ELF-1 (cell line): ENCODE data around the gene MSH3.
"Not testable (repeated sequence)": the region's sequence is repeated elsewhere in the genome, so short reads cannot be mapped to it uniquely, and the experiment has no call there.

ENCODE experiments used
- DNase-seq: peaks from one replicate; pipeline ENCODE4 v3.0.0-alpha.2; 2016; ENCODE audit warnings: low read depth, low spot score

The MSH3 gene

GRCh38 chr5:80656425-80656824 is 2.0 kb downstream of the MSH3 start:
- peak; percentile 22 for DNase-seq

- DNase-seq = no peak
These were observed 4.7 kb downstream of the MSH3 start for GRCh38 chr5:80659106-80659505.

GRCh38 chr5:80660661-80661060 is 6.2 kb downstream of the MSH3 start:
- DNase-seq = not testable (repeated sequence)

- no peak for DNase-seq
These were observed 7.7 kb downstream of the MSH3 start for GRCh38 chr5:80662108-80662507.

GRCh38 chr5:80665057-80665456 is 10.6 kb downstream of the MSH3 start:
- no peak for DNase-seq

GRCh38 chr5:80667384-80667783 is 12.9 kb downstream of the MSH3 start:
- no peak for DNase-seq

GRCh38 chr5:80668016-80668969 is 13.8 kb downstream of the MSH3 start:
- DNase-seq = peak; percentile 35

- DNase-seq = peak; percentile 45
These were observed 17.8 kb downstream of the MSH3 start for GRCh38 chr5:80672140-80672736.

DNA sequence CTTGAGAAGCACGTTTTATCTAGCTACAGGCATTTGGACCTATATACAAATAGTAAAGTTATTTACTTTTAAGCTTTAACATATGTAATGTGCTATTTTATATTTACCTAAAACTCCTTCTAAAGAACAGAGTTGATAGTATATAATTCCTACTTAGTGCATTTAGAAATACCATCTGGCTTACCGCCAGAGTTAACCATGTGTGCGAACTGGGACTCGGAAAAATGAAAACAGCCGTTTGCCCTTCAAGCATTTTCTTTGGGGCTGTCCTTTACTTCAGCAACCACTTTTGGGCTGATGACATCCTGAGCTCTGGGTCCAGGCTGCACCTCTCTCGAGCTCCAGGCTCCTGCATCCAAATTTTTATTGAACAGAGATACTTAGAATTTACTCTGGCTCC is 22.3 kb downstream of the MSH3 start:
- no peak for DNase-seq

- no peak for DNase-seq
These were observed 32.3 kb downstream of the MSH3 start for GRCh38 chr5:80686757-80687156.

DNA sequence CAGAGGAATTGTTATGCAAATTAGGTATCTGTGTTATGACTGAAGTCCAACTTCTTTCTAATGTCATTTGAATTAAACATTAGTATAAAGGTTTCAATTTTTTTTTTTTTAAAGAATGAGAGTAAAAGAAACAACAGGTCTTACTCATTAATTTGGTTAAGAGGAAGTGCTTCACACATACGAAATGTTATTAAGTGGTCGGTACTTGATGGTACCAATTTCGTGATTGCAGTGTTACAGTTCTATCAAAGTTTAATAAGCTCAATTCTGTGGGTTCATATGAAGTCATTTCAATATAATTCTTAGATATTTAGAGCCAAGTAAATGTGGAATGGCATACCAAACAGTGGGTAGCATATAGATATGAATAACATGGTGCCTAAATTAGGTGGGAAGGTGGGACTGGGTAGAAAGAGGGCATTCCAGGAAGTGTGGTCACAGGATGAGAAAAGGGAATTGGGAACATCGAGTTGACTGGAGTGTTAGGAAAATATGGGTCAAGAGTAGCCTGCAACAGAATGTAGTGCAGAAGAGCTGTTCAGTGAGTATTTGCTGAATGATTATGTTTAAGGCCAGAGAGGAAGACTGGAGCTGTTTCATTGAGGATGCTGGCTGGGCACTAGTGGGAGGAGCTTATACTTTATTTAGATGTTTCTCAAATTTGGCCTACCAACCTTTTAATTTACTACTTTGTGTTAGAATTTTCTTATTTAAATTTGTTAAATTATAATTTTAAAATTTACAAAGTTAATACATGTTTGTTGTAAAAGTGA is 34.4 kb downstream of the MSH3 start:
- no peak for DNase-seq

DNA sequence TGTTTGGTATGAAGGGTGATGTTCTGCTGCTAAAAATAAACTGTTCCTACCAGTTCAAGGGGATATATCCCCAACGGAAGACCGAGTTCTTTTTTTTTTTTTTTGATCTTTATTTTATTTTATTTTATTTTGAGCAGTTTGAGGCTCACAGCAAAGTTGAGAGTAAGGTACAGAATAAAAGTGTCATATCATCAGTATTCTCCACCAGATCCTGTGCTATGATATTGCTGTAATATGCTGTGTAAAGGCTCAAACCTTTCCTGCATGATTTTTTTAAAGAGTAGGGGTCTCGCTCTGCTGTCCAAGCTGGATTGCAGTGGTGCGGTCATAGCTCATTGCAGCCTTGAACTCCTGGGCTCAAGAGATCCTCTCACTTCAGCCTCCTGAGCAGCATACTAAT is 35.2 kb downstream of the MSH3 start:
- DNase-seq = no peak

- no peak for DNase-seq
These were observed 41.2 kb downstream of the MSH3 start for GRCh38 chr5:80695666-80696065.

DNA sequence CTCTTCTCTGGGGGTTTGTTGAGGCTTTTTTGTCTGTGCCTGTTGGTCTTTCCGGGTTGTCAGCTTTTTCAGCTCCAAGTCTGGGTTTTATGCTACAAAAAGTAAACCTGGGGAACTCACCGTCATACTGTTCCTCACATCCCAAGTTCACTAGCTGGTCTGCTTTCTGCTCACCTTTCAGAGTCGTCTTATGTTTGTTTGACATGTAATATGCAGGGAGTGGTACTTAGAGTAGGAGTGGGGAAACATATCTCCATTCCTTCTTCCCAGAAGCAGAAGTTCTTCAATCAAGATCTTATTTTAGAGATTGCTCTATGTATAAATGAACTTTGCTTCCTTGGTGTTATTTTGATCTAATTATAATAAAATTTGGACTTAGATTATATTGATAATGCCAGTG is 42.0 kb downstream of the MSH3 start:
- no peak for DNase-seq

GRCh38 chr5:80697100-80697499 is 42.6 kb downstream of the MSH3 start:
- no peak for DNase-seq

DNA sequence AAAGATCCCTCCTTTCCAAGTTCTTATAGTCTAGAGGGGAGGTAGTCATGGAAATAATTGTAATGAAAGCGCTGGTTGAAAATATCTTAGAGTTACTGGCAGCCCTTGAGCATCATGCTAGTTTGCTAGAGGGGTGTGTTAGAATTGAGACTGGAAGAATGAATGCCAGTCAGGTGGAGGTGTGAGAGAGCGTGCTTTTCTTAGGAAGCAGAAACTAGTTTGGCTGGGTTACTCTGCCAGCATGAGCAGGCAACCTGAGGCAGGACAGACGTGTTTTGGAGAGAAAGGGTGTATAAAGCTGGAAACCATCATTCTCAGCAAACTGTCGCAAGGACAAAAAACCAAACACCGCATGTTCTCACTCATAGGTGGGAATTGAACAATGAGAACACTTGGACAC is 43.9 kb downstream of the MSH3 start:
- no peak for DNase-seq

GRCh38 chr5:80701597-80701996 is 47.1 kb downstream of the MSH3 start:
- DNase-seq = peak; percentile 11

GRCh38 chr5:80703291-80703690 is 48.8 kb downstream of the MSH3 start:
- no peak for DNase-seq

- no peak for DNase-seq
These were observed 49.3 kb downstream of the MSH3 start for GRCh38 chr5:80703747-80704146.

DNA sequence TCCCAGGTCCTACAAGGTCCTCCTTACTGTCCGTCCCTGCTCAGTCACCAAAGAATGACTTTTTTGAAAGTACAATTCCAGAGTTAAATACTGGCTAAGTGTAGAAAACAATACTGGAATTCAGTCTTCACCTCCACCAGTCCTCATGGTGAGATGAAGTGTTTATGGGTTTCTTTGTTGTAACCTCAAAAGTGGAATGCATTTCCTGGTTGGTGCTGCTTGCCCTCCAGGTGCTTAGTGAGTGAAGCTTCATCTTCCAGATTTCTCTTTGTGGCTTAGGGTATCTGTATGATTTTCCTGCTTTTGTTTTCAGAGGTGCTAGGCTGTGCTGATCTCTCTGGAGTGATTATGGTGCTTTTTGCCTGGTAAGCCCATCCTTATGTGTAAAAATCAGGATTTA is 49.8 kb downstream of the MSH3 start:
- peak; percentile 23 for DNase-seq

DNA sequence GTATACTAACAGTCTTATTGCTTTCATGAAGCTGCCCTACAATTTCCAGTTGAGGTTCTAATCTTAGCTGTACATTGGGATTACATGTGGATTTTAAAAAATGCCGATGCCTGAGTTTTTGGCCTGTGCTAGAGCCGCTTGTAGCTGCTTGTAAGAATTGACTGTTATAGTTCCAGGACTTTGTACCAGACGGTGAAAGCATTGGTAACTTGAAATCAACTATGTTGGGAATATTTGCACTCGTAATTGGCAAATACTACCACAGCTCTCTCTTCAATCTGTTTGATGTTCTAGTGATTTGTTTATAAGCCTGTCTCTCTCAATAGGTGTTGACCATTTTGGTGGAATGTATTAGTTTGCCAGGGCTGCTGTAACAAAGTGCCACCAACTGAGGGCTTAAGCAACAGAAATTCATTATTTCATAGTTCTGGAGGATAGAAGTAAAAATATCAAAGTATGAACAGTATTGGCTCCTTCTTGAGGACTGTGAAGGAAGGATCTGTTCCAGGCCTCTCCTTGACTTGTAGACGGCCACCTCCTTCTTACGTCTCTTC is 50.8 kb downstream of the MSH3 start:
- no peak for DNase-seq

DNA sequence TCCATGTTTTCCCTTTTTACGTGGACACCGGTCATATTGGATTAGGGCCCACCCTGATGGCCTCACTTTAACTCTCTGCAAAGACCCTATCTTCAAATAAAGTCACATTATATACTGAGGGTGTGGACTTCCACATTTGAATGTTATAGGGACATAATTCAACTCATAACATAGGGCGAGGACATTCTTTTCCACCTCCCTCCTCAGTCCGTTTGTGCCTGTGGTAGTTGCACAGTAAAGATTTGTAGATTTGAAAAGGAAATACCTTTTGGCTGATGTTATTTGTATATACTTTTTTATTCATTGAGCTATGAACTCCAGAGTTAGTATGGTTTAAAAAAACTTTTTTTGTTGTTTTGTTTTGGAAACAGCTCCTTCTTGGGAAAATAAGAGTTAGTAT is 51.3 kb downstream of the MSH3 start:
- DNase-seq = no peak
